Subcutaneous abdominal adipose tissue (tissue), 5 donors: ENCODE data around the gene HM13.
"Not testable (repeated sequence)": the region's sequence is repeated elsewhere in the genome, so short reads cannot be mapped to it uniquely, and the experiment has no call there.

ENCODE experiments used
- H3K27ac ChIP-seq: one replicate; pipeline ENCODE4 v1.7.0; 2013; ENCODE audit warnings: low read depth, mild to moderate bottlenecking, inconsistent platforms, low read length, moderate library complexity
- H3K27me3 ChIP-seq, 5 donors: one replicate each; pipeline ENCODE4 v1.7.0; 2013; ENCODE audit warnings: low read length in 5 of 5, inconsistent platforms in 1 of 5; ENCODE audit not compliant: control insufficient read depth in 5 of 5, insufficient read depth in 4 of 5
- H3K36me3 ChIP-seq, 5 donors: one replicate each; pipeline ENCODE4 v1.7.0; 2013; ENCODE audit warnings: low read length in 5 of 5; ENCODE audit not compliant: control insufficient read depth in 5 of 5, insufficient read depth in 5 of 5
- H3K4me1 ChIP-seq, 5 donors: one replicate each; pipeline ENCODE4 v1.7.0; 2013; ENCODE audit warnings: low read length in 5 of 5, mild to moderate bottlenecking in 3 of 5, moderate library complexity in 1 of 5; ENCODE audit not compliant: control insufficient read depth in 5 of 5, insufficient read depth in 5 of 5
- H3K4me3 ChIP-seq, 5 donors: one replicate each; pipeline ENCODE4 v1.7.0; 2013; ENCODE audit warnings: low read length in 5 of 5, low read depth in 1 of 5
- H3K9ac ChIP-seq, 5 donors: one replicate each; pipeline ENCODE4 v1.7.0; 2013; ENCODE audit warnings: low read length in 5 of 5, mild to moderate bottlenecking in 4 of 5, moderate library complexity in 3 of 5
- H3K9me3 ChIP-seq, 5 donors: one replicate each; pipeline ENCODE4 v1.7.0; 2013; ENCODE audit warnings: low read length in 5 of 5; ENCODE audit not compliant: control insufficient read depth in 5 of 5
- donor health status: healthy.
- donor health status: healthy.
- donor health status: healthy.
- donor health status: healthy.
- donor health status: healthy.

The HM13 gene

DNA sequence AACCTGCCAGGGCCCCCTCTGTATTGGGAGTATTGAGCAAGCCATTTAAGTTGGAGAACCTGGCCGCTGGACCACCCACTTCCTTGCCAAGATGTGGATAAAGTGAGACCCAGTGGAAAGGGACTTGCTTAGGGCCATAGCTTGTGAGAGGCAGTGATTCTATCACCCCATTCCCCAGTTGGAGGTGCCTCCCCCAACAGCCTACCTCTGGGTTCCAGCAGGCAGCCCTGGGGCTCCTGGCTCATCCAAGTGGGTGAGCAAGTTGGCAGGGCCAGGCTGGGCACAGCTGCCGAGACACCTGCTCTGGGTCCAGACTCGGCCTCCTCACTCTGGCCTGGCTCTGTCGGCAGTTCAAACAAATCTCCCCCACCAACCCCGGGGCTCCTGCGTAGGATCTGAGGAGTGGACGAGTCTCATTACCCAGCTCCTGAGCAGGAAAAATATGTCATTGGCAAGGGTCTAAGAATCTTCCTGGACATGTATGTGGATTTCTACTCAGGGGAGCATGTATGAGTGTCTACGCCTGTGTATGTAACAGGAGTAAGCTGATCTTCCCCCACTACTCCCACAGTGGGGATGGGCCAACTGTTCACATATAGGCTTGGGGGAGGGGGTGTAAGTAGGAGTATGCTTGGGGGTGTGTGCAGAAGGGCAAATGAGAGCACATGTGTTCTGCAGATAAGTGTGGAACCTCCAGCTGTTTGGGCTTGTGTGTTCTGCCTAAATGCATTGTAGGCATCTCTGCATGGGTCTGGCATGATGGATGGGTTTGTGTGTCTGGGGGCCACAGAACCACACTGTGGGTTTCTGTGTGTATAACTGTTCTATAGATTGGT, 92.8 kb downstream of the HM13 start:
- no peaks in the 10 kb centered on the region for H3K27me3 ChIP-seq
- H3K4me3 ChIP-seq = peak overlapping the region; percentile 69 to 99 (median 78)
- H3K9ac ChIP-seq = peak overlapping the region in 4 of 5 donors; percentile 71 to 78 (median 78)
- no peaks in the 10 kb centered on the region for H3K36me3 ChIP-seq
- H3K27ac ChIP-seq = peak overlapping the region; percentile 82
- peaks cover 6 to 73% (median 68%) of the 10 kb centered on the region in 5 donors for H3K4me1 ChIP-seq
- H3K9me3 ChIP-seq = no peaks in the 10 kb centered on the region

DNA sequence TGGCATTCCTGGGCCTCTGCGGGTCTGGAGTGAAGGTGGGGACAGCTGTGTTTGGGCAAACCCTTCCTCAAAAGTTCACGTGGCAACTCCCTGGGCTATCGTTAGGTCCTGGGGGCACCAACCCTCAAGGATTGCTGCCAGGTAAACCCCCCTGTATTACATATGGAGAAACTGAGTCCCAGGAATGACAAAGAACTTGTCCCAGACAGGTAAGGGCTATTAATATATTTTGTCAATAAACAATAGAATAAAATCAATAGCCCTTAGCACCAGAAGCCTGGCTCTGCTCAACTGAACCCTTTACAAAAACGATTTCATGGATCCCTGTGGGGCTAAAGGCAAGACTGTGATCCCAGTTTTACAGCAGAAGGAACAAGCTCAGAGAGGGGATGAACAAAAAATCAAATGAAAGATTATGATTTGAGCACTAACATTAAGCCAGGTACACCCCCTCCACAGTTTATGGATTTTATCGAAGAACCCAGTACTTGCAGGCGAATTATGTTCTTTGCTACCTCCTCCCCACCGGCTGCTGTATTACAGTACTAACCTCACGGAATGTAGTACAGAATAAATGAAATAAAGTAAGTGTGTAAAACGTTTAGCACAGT, 93.5 kb downstream of the HM13 start:
- H3K27ac ChIP-seq = peak overlapping the region; percentile 82
- H3K4me3 ChIP-seq = peak overlapping the region; percentile 69 to 99 (median 78)
- no peaks in the 10 kb centered on the region for H3K36me3 ChIP-seq
- peak overlapping the region in 4 of 5 donors; percentile 29 to 78 (median 59) for H3K9ac ChIP-seq
- no peaks in the 10 kb centered on the region for H3K27me3 ChIP-seq
- peaks cover 6 to 79% (median 67%) of the 10 kb centered on the region in 5 donors for H3K4me1 ChIP-seq
- no peaks in the 10 kb centered on the region for H3K9me3 ChIP-seq

DNA sequence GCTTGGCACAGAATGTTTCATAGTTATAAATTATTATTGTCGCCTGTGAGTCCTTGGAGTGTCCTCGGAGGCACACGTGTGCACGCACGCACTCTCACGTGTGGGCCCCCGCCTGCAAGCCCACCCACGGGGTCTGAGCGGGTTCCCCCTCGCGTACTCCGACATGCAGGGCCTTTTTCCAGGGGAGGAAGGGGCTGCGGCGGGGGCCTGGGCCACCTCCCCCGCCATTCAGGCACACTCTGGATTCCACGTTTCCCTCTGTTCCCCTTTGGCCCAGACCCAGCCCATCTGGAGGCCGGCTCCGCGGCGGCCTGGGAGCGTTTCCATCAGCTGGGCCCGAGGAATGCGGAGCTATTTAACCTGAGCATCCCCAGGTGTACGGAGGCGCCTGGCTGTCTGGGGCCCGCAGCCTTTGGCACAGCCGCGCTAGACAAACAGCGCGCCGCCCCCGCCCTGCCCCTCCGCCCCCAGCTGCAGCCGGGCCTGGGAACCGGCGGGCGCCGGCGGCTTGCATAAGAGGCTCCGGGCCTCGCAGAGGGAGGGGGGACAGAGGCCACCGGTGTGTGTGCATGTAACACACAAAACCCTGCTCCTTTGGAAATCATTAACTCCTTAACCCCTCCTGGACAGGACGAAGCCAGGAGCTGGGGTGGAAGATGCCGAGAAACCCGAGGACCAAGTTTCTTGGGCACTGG, 94.2 kb downstream of the HM13 start:
- H3K9me3 ChIP-seq = no peaks in the 10 kb centered on the region
- H3K4me1 ChIP-seq = peaks cover 6 to 82% (median 63%) of the 10 kb centered on the region in 5 donors
- peak overlapping the region in 2 of 5 donors; percentile 29 to 47 for H3K9ac ChIP-seq
- peak overlapping the region; percentile 42 to 99 (median 75) for H3K4me3 ChIP-seq
- no peaks in the 10 kb centered on the region for H3K36me3 ChIP-seq
- peak overlapping the region; percentile 82 for H3K27ac ChIP-seq
- H3K27me3 ChIP-seq = no peaks in the 10 kb centered on the region

DNA sequence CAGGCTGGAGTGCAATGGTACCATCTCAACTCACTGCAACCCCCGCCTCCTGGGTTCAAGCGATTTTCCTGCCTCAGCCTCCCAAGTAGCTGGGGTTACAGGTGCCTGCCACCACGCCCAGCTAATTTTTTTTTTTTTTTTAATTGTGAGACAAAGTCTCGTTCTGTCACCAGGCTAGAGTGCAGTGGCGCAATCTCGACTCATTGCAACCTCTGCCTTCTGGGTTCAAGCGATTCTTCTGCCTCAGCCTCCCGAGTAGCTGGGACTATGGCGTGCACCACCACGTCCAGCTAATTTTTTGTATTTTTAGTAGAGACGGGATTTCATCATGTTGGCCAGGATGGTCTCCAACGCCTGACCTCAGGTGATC, 98.0 kb downstream of the HM13 start:
- peaks cover 4 to 50% (median 38%) of the 10 kb centered on the region in 5 donors for H3K4me1 ChIP-seq
- not testable (repeated sequence) for H3K36me3 ChIP-seq, H3K4me3 ChIP-seq, H3K27me3 ChIP-seq, H3K9ac ChIP-seq, H3K27ac ChIP-seq, H3K9me3 ChIP-seq

DNA sequence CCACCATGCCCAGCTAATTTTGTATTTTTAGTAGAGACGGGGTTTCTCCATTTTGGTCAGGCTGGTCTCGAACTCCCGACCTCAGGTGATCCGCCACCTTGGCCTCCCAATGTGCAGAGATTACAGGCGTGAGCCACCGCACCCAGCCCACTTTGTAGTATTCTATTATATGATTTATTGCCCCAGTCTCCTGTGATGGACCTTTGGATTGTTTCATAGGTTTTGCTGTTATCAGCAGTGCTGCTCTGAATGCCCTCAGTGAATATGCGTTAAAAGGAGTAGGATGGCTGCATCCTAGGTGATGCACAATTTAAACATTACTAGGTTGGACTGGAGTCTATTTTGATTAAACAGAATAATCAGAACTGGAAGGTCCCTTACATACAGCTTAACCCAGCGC, 101.2 kb downstream of the HM13 start:
- Histone ChIP-seq H3K9me3 (no peaks in the 10 kb centered on the region), H3K4me1 (peaks cover 0 to 28% (median 14%) of the 10 kb centered on the region in 5 donors), H3K36me3 (no peaks in the 10 kb centered on the region), H3K27ac (no peak overlapping the region), H3K9ac (no peak overlapping the region), H3K27me3 (no peaks in the 10 kb centered on the region), H3K4me3 (no peak overlapping the region)

DNA sequence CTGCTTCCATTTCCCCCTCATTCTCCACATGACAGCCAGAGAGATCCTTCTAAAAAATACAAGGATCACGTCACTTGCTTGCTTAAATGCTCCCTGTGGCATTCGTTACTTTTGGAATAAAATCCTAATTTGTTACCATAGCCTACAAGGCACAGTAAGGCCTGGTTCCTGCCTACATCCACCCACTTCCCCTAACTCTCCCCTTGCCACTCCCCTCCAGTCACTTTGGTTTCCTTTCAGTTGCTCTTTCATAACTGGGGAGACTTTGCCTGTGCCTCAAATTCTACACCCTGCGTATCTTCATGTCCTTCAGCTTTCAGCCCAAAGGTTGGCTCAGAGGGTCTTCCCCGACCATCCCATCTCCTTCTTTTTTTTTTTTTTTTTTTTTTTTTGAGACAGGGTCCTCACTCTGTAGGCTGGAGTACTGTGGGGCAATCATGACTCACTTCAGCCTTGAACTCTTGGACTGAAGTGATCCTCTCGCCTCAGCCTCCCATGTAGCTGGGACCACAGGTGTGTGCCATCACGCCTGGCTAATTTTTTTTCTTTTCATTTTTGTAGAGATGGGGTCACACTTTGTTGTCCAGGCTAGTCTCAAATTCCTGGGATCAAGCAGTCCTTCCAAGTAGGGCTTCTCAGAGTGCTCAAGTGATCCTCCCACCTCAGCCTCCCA, 103.3 kb downstream of the HM13 start:
- Histone ChIP-seq H3K27me3 (no peaks in the 10 kb centered on the region), H3K4me3 (no peak overlapping the region), H3K9ac (no peak overlapping the region), H3K4me1 (peaks cover 0 to 11% (median 1%) of the 10 kb centered on the region in 5 donors), H3K27ac (no peak overlapping the region), H3K36me3 (no peaks in the 10 kb centered on the region), H3K9me3 (no peaks in the 10 kb centered on the region)
